ENCODE measurements around the gene ZFYVE28. TPM values are rescaled to one million over a fixed set of nuclear protein-coding genes. Genes with fewer than 3 reads are reported as not detected.

ZFYVE28 gene
- total and polyA plus RNA-seq, 2 of the 8 experiments (the other 6 are each of a cell fraction or from before 2014, with no cell fraction given), result 1.7 to 4.9 TPM

GRCh38 chr4:2449511-2450392 is 31.3 kb upstream of the ZFYVE28 start (continued):
- TF ChIP-seq CTBP2 (IDR thresholded peaks at IDR 0.05; ENCODE audit: borderline replicate concordance, insufficient read depth, insufficient read length, low read length), result no peak
- TF ChIP-seq KDM5A (IDR thresholded peaks at IDR 0.05; ENCODE audit: low read length), result no peak
- no peak for TF ChIP-seq ZNF274 (IDR thresholded peaks at IDR 0.05; ENCODE audit: borderline replicate concordance, extremely low read depth, low read length)
- TF ChIP-seq SIN3A (conservative IDR thresholded peaks at IDR 0.05 in 1 of 2, IDR thresholded peaks at IDR 0.05 in 1 of 2; ENCODE audit: low read depth in 1 of 2, low read length in 2 of 2), result no peak
- TF ChIP-seq MAFK (IDR thresholded peaks at IDR 0.05; ENCODE audit: low read depth, low read length), result no peak
- no peak for TF ChIP-seq HDAC2 (IDR thresholded peaks at IDR 0.05; ENCODE audit: borderline replicate concordance in 1 of 2, low read depth in 2 of 2, low read length in 2 of 2)
- TF ChIP-seq BRCA1 (IDR thresholded peaks at IDR 0.05; ENCODE audit: low read depth, low read length), result no peak

Measured in H1 (cell line).